Activated gamma-delta T cell treated with anti-CD3 and anti-CD28 coated beads, Interleukin-2, amount 50 U/mL, for 16 hours (primary cell): ENCODE measurements around the gene CDK11A.
A peak's percentile ranks its signal among the peaks of the same experiment; 100 is the strongest.
"Not testable (repeated sequence)": the region's sequence is repeated elsewhere in the genome, so short reads cannot be mapped to it uniquely, and the experiment has no call there.

Experiments
- DNase-seq: peaks from one replicate; pipeline ENCODE4 v3.0.0-alpha.2; 2020; ENCODE audit warnings: low read depth

CDK11A gene

GRCh38 chr1:1683104-1683905, 40.9 kb downstream of the CDK11A start:
- DNase-seq: no peak

GRCh38 chr1:1680912-1681273, 43.3 kb downstream of the CDK11A start:
- DNase-seq: no peak

DNA sequence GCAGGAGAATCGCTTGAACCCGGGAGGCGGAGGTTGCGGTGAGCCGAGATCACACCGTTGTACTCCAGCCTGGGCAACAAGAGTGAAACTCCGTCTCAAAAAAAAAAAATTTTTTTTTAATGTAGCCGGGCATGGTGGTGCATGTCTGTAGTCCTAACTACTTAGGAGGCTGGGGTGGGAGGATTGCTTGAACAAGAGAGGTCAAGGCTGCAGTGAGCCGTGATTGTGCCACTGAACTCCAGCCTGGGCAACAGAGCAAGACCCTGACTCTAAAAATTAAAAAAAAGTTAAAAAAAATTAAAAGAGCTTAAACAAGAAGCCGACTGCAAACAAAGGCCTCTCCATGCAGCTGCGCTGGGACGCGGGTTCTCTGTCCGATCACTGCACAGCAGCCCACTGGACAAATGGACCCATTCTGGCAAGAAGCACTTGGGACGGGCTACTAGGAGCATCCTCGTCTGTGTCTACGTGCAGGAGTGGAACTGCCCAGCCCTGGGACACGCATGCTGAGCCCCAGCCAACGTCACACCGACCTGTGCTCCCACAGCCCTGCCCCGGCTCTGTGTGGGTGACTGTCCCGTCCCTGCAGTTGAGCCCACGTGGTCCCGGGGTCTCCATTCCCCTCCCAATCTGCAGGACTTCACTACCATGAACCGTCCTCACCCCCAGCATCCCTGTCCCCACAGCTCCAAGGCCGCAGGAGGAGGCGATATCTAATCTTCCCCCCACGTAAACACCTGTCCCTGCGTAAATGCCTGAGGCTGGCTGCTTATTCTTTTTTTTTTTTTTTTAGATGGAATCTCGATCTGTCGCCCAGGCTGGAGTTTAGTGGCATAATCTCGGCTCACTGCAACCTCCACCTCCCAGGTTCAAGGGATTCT, 43.9 kb downstream of the CDK11A start:
- no peak for DNase-seq

DNA sequence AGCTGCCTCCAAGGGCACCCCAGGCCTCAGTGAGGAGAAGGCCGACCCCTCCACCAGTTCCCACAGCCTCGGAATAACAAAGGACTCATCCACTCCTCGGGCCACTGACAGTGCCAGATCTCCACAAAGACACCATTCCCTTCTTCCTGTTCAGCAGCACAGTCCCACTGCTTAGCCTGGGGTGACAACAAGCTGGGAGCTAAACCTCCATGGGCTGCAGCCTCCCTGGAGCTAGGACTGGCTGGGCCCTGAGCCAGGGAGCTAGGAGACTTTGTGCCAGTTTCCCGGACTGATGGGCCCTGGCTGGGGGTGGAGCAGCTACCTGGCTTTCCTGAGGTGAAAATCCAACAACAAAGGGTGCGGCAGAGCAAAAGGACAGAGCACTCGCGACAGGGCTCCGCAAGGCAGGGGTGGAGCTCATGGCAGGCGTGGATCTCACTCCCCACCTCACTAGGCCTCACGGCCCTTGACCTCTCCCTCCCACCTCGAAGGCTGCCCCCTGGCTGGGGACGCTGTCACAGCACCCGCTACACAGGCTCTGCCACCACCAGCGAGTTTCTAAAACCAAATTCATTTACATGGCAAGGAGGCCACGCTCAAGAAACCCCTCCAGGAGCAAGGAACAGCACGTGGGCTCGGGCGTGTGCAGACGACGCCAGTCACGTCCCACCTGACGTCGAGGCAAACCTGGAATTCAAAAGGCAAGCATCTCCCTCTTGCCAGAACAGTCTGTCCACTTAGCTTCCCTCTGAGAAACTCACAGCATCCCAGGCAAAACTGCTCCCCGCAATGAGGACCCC, 45.4 kb downstream of the CDK11A start:
- no peak for DNase-seq

DNA sequence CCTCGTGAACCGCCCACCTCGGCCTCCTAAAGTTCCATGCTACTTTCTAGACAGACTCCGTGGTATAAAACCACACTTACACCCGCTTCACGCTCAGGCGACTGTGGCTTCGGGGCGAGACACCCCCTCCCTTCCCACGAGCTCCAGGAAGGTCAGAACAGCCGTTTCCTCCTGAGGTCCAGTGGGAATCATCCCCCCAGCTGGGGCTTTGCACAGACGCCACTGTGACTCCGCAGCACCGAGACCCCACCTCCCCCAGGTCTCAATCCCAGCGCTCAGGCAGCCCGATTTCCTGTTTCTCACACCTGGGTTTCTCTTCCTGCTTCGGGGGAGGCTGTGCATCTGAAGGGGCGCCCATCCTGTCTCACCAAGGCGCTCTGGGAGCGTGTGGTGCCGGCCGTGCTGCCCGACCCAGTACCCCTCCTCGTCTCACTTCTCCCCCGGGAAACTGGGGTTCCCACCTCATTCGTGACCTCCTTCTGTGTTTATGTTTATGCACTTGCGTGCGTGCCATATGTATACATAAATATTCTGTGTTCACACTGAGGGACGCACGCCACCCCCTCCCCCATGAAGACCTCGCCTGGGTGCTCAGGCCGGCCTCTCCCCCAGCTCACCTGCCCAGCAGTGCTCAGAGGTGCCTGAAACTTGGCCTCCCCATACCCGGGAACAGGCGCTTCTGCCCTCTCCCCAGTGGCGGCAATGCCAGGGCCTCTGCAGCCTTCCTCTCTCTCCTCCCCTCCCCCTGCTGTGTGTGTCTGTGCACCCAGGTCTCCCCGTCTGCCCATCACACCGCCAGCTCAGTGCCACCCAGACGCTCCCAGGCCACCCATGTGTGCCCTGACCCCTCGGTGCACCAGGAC, 46.2 kb downstream of the CDK11A start:
- DNase-seq: peak; percentile 28

- DNase-seq: not testable (repeated sequence)
These were observed 48.1 kb downstream of the CDK11A start for GRCh38 chr1:1676087-1676486.

- DNase-seq: not testable (repeated sequence)
These were observed 48.9 kb downstream of the CDK11A start for GRCh38 chr1:1675218-1675617.

DNA sequence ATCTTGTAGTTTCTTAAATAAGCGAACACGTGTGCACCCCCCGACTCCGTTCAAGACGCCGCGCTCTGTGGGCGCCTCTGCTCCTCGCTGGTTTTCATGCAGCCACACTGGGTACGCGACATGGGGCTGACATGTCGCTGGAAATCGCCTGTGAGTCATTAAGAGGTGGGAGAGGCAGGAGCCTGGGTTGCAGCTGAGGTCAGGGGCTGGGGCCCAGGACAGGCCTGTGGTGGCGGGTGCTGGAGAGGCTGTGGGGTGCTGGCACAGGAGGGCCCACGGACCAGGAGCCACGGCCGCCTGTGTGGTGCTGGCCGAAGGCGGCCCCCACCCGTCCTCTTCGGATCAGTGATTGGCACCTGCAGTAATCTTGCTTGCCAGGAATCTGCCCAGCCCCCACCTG, 49.4 kb downstream of the CDK11A start:
- not testable (repeated sequence) for DNase-seq

GRCh38 chr1:1672181-1672965, 51.8 kb downstream of the CDK11A start:
- no peak for DNase-seq

GRCh38 chr1:1671365-1672119, 52.6 kb downstream of the CDK11A start:
- no peak for DNase-seq

DNA sequence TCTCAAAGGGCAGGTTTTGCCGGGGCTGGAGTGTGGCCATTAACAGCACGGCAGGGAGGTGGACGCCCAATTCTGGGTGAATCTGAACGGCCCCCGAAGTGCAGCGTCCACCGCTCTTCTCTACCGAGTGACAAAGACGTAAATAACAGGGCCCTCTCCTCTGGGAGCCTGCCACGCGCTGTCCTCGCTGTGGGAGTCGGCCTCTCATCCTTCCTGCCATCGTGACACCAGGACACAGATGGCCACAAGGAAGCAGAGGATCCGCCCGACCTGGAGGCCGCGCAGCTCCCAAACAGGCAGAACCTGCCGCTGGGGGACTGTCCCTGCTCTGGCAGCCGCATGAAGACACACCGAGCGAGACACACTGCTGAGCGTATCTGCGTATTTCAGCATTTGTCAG, 53.3 kb downstream of the CDK11A start:
- no peak for DNase-seq

GRCh38 chr1:1669468-1670440, 54.4 kb downstream of the CDK11A start:
- DNase-seq: no peak

DNA sequence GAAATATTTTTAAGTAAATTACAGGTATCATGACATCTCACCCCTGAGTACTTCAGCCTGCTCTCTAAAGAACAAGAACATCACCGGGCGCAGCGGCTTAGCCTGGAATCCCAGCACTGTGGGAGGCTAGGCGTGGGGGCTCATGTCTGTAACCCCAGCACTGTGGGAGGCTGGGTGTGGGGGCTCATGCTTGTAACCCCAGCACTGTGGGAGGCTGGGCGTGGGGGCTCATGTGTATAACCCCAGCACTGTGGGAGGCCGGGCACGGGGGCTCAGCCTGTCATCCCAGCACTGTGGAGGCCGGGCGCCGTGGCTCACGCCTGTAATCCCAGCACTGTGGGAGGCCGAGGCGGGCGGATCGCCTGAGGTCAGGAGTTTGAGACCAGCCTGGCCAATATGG, 57.6 kb downstream of the CDK11A start:
- no peak for DNase-seq

GRCh38 chr1:1665815-1666251, 58.3 kb downstream of the CDK11A start:
- DNase-seq: no peak

- no peak for DNase-seq
These were observed 59.0 kb downstream of the CDK11A start for GRCh38 chr1:1664941-1665814.

- DNase-seq: not testable (repeated sequence)
These were observed 59.8 kb downstream of the CDK11A start for GRCh38 chr1:1664318-1664717.

DNA sequence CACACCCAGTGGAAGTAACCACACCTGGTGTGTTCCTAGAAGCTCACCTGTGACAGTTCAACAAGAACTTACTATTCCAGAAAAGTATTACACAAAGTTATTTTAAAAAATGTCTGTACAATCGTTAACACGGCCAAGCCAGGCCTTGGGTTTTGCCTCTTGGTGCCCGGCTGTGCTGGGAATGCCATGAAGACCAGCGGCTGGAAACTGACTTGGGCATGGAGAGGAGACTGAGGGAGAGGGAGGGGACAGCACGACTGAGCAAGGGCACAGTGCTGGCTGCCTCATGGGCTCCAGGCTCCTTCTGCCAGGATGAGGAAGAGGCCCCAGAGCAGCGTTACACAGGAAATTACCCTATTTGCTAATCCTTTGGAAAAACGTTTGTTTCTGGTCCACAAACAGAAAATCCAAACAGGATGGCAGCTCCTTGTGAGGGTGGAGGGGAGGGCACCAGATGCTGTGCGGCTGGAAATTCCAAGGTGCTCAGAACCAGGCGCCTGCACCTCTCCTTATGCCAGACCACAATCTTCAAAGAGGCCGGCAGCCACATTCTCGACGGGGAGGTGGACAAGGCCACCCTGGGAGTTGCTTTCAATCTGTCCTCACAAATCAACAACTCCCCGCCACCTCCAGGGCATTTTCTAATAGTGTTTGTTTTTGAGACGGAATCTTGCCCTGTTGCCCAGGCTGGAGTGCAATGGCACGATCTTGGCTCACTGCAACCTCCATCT, 61.2 kb downstream of the CDK11A start:
- not testable (repeated sequence) for DNase-seq
